Cardiac septum (tissue), 1 donor: ENCODE data around the gene SPATA2L. TPM values are rescaled to one million over a fixed set of nuclear protein-coding genes. Genes with fewer than 3 reads are reported as not detected.
A peak's percentile ranks its signal among the peaks of the same experiment; 100 is the strongest.

Experiments
- DNase-seq: peaks from one replicate; pipeline ENCODE4 v3.0.0-alpha.2; 2020; ENCODE audit warnings: low spot score
- intact Hi-C: fragments of 100-400 bp; cut with DNase I; formaldehyde crosslinking; loops from one replicate; pipeline ENCODE4 v1.14.0; 2022
- total RNA-seq: library from RNA; stranded (reverse); fragmentation: NEBNext Ultra II Directional; extraction: Animal tissue kit (Norgen Biotek cat#: 25700); gene quantifications from one replicate; pipeline ENCODE4 v1.2.1, GENCODE V29; 2021
- donor health status: DM: no; HTN: no; CAD: no.

The SPATA2L gene
- total RNA-seq, 1 donor from 2014 or later = 4.4 TPM

GRCh38 chr16:89729863-89730593 lies 28.5 kb upstream of the SPATA2L start:
- intact Hi-C loops = no loop called here

GRCh38 chr16:89729293-89729692 lies 27.8 kb upstream of the SPATA2L start:
- intact Hi-C loops = no loop called here
- no peak for DNase-seq

More at GRCh38 chr16:89729863-89730593, 28.5 kb upstream of the SPATA2L start:
- no peak for DNase-seq

GRCh38 chr16:89727406-89728120 lies 26.1 kb upstream of the SPATA2L start:
- DNase-seq = no peak
- intact Hi-C loops = no loop called here

GRCh38 chr16:89723279-89724250 lies 22.1 kb upstream of the SPATA2L start:
- no peak for DNase-seq
- intact Hi-C loops = loop anchor here (5.0 kb wide), 1 partner anchor 199 kb away; the partner anchor contains the start of gene TUBB3

- intact Hi-C loops = loop anchor here (5.0 kb wide), 1 partner anchor 200 kb away; the partner anchor contains the start of gene TUBB3
- DNase-seq = peak; percentile 83
Observed at GRCh38 chr16:89722392-89723278, 21.1 kb upstream of the SPATA2L start.

- intact Hi-C loops = loop anchor here (2.0 to 5.0 kb wide), 2 partner anchors 15 to 201 kb away; partner anchors contain the start of gene TUBB3
- DNase-seq = peak; percentile 91
Observed at GRCh38 chr16:89721546-89722391, 20.3 kb upstream of the SPATA2L start.

- intact Hi-C loops = loop anchor here (2.0 to 5.0 kb wide), 2 partner anchors 14 to 201 kb away; partner anchors contain the start of gene TUBB3
- peak; percentile 93 for DNase-seq
Observed at GRCh38 chr16:89720813-89721545, 19.5 kb upstream of the SPATA2L start, which contains the start of the genes VPS9D1 and ZNF276. VPS9D1 (minus strand) TSS chr16:89720898; CDS start chr16:89720861, 37 bp downstream. ZNF276 (plus strand) TSS chr16:89721537; CDS start chr16:89721641, 104 bp downstream.

- intact Hi-C loops = loop anchor here (2.0 to 5.0 kb wide), 2 partner anchors 14 to 202 kb away; partner anchors contain the start of gene TUBB3
Observed at GRCh38 chr16:89720551-89720812, 19.0 kb upstream of the SPATA2L start.

GRCh38 chr16:89717688-89718505 lies 16.4 kb upstream of the SPATA2L start:
- DNase-seq = no peak
- intact Hi-C loops = no loop called here

More at GRCh38 chr16:89720551-89720812, 19.0 kb upstream of the SPATA2L start:
- DNase-seq = no peak

GRCh38 chr16:89716916-89717687 lies 15.6 kb upstream of the SPATA2L start:
- intact Hi-C loops = no loop called here
- DNase-seq = no peak

- intact Hi-C loops = no loop called here
Observed at GRCh38 chr16:89716493-89716892, 15.0 kb upstream of the SPATA2L start.

GRCh38 chr16:89712274-89712781 lies 10.8 kb upstream of the SPATA2L start:
- no peak for DNase-seq
- intact Hi-C loops = no loop called here

More at GRCh38 chr16:89716493-89716892, 15.0 kb upstream of the SPATA2L start:
- no peak for DNase-seq

- intact Hi-C loops = no loop called here
- no peak for DNase-seq
Observed at GRCh38 chr16:89711601-89712273, 10.2 kb upstream of the SPATA2L start.

GRCh38 chr16:89710709-89711564 lies 9.4 kb upstream of the SPATA2L start:
- no peak for DNase-seq
- intact Hi-C loops = no loop called here
